Brain pericyte (primary cell): ENCODE data around the gene EFCAB8.

ENCODE experiments used
- DNase-seq: peaks from one replicate; pipeline ENCODE4 v3.0.0-alpha.2; 2012; ENCODE audit warnings: low read depth, low spot score

EFCAB8 gene

GRCh38 chr20:32909451-32909850, 50.7 kb downstream of the EFCAB8 start:
- DNase-seq: no peak

GRCh38 chr20:32909896-32910571, 51.3 kb downstream of the EFCAB8 start:
- DNase-seq: no peak

GRCh38 chr20:32911355-32911754, 52.6 kb downstream of the EFCAB8 start:
- DNase-seq: no peak

- DNase-seq: no peak
These were observed 54.0 kb downstream of the EFCAB8 start for GRCh38 chr20:32912688-32913087.

GRCh38 chr20:32914031-32914430, 55.3 kb downstream of the EFCAB8 start:
- no peak for DNase-seq

- no peak for DNase-seq
These were observed 58.6 kb downstream of the EFCAB8 start for GRCh38 chr20:32917191-32917950.

- no peak for DNase-seq
These were observed 59.6 kb downstream of the EFCAB8 start for GRCh38 chr20:32918296-32918695.

- DNase-seq: no peak
These were observed 60.0 kb downstream of the EFCAB8 start for GRCh38 chr20:32918751-32919150.

GRCh38 chr20:32920066-32920465, 61.3 kb downstream of the EFCAB8 start:
- DNase-seq: no peak

GRCh38 chr20:32920530-32921298, 62.0 kb downstream of the EFCAB8 start:
- no peak for DNase-seq

- no peak for DNase-seq
These were observed 63.7 kb downstream of the EFCAB8 start for GRCh38 chr20:32922466-32922865.

- no peak for DNase-seq
These were observed 66.1 kb downstream of the EFCAB8 start for GRCh38 chr20:32924781-32925180.

- DNase-seq: no peak
These were observed 66.9 kb downstream of the EFCAB8 start for GRCh38 chr20:32925481-32926196.

GRCh38 chr20:32929162-32929561, 70.4 kb downstream of the EFCAB8 start:
- no peak for DNase-seq

GRCh38 chr20:32930181-32930580, 71.5 kb downstream of the EFCAB8 start:
- DNase-seq: no peak

- DNase-seq: no peak
These were observed 72.0 kb downstream of the EFCAB8 start for GRCh38 chr20:32930701-32931100.

- no peak for DNase-seq
These were observed 75.9 kb downstream of the EFCAB8 start for GRCh38 chr20:32934580-32934979.

- DNase-seq: no peak
These were observed 82.6 kb downstream of the EFCAB8 start for GRCh38 chr20:32941155-32941885.

GRCh38 chr20:32943490-32944052, 84.8 kb downstream of the EFCAB8 start:
- DNase-seq: no peak

GRCh38 chr20:32945710-32946221, 87.0 kb downstream of the EFCAB8 start:
- no peak for DNase-seq

- no peak for DNase-seq
These were observed 87.9 kb downstream of the EFCAB8 start for GRCh38 chr20:32946629-32947028.
